Osteocyte (in vitro differentiated cells): ENCODE data around the gene KRT7. TPM values are rescaled to one million over a fixed set of nuclear protein-coding genes. Genes with fewer than 3 reads are reported as not detected.

Experiments used
- DNase-seq: peaks from one replicate; pipeline ENCODE4 v3.0.0; 2021; ENCODE audit warnings: mixed read lengths; ENCODE audit not compliant: unreplicated experiment; ENCODE audit errors: extremely low spot score
- H3K27ac Mint-ChIP-seq: one replicate; pipeline ENCODE4 v1.8.0; 2021; ENCODE audit warnings: mild to moderate bottlenecking, mixed read lengths; ENCODE audit not compliant: unreplicated experiment
- H3K27me3 Mint-ChIP-seq: one replicate; pipeline ENCODE4 v1.8.0; 2021; ENCODE audit warnings: mixed read lengths; ENCODE audit not compliant: unreplicated experiment
- H3K36me3 Mint-ChIP-seq: one replicate; pipeline ENCODE4 v1.8.0; 2021; ENCODE audit warnings: mixed read lengths; ENCODE audit not compliant: unreplicated experiment
- H3K4me1 Mint-ChIP-seq: one replicate; pipeline ENCODE4 v1.8.0; 2021; ENCODE audit warnings: mixed read lengths; ENCODE audit not compliant: unreplicated experiment
- H3K4me3 Mint-ChIP-seq: one replicate; pipeline ENCODE4 v1.8.0; 2021; ENCODE audit warnings: mild to moderate bottlenecking, moderate library complexity, mixed read lengths; ENCODE audit not compliant: unreplicated experiment
- H3K9me3 Mint-ChIP-seq: one replicate; pipeline ENCODE4 v1.8.0; 2021; ENCODE audit warnings: mixed read lengths; ENCODE audit not compliant: unreplicated experiment
- CTCF ChIP-seq: fragments of 200-600 bp; sonication (generic); IDR thresholded peaks from 2 replicates; pipeline ENCODE4 v1.5.0; 2021; ENCODE audit warnings: antibody characterized with exemption, mild to moderate bottlenecking, moderate library complexity
- total RNA-seq: library from RNA; stranded (reverse); gene quantifications from 2 replicates; pipeline ENCODE4 v1.2.1, GENCODE V29; 2021

KRT7 gene
- total RNA-seq, 1 donor from 2014 or later: 168 TPM

GRCh38 chr12:52222692-52223091 lies 10.4 kb upstream of the KRT7 start:
- H3K4me1 Mint-ChIP-seq: peaks cover 15% of the 10 kb centered on the region
- peaks cover 5% of the 10 kb centered on the region for H3K36me3 Mint-ChIP-seq
- no peak for TF ChIP-seq CTCF
- H3K27me3 Mint-ChIP-seq: no peaks in the 10 kb centered on the region
- no peak for DNase-seq
- H3K9me3 Mint-ChIP-seq: peaks cover 25% of the 10 kb centered on the region
- no peak overlapping the region for H3K4me3 Mint-ChIP-seq
- no peak overlapping the region for H3K27ac Mint-ChIP-seq

- H3K36me3 Mint-ChIP-seq: peaks cover 5% of the 10 kb centered on the region
- H3K4me3 Mint-ChIP-seq: no peak overlapping the region
- no peak for TF ChIP-seq CTCF
- DNase-seq: no peak
- H3K9me3 Mint-ChIP-seq: peaks cover 25% of the 10 kb centered on the region
- H3K4me1 Mint-ChIP-seq: peaks cover 18% of the 10 kb centered on the region
- H3K27me3 Mint-ChIP-seq: no peaks in the 10 kb centered on the region
- H3K27ac Mint-ChIP-seq: peak overlapping the region; percentile 9
Measured at GRCh38 chr12:52223406-52224039, 9.5 kb upstream of the KRT7 start.

GRCh38 chr12:52224151-52224550 lies 8.9 kb upstream of the KRT7 start:
- Mint-ChIP-seq H3K4me3 (no peak overlapping the region), H3K27ac (peak overlapping the region; percentile 9), H3K4me1 (peaks cover 19% of the 10 kb centered on the region), H3K27me3 (no peaks in the 10 kb centered on the region), H3K36me3 (peaks cover 5% of the 10 kb centered on the region), H3K9me3 (peaks cover 25% of the 10 kb centered on the region)
- DNase-seq: no peak
- TF ChIP-seq CTCF: no peak

- no peak for TF ChIP-seq CTCF
- DNase-seq: no peak
- peaks cover 25% of the 10 kb centered on the region for H3K9me3 Mint-ChIP-seq
- H3K4me1 Mint-ChIP-seq: peaks cover 29% of the 10 kb centered on the region
- H3K36me3 Mint-ChIP-seq: peaks cover 5% of the 10 kb centered on the region
- H3K27ac Mint-ChIP-seq: no peak overlapping the region
- H3K4me3 Mint-ChIP-seq: no peak overlapping the region
- no peaks in the 10 kb centered on the region for H3K27me3 Mint-ChIP-seq
Measured at GRCh38 chr12:52225752-52226151, 7.3 kb upstream of the KRT7 start.

- peak overlapping the region; percentile 39 for H3K27ac Mint-ChIP-seq
- peaks cover 25% of the 10 kb centered on the region for H3K9me3 Mint-ChIP-seq
- no peak for TF ChIP-seq CTCF
- no peaks in the 10 kb centered on the region for H3K27me3 Mint-ChIP-seq
- H3K36me3 Mint-ChIP-seq: peaks cover 5% of the 10 kb centered on the region
- DNase-seq: no peak
- H3K4me3 Mint-ChIP-seq: no peak overlapping the region
- peaks cover 31% of the 10 kb centered on the region for H3K4me1 Mint-ChIP-seq
Measured at GRCh38 chr12:52226446-52226845, 6.6 kb upstream of the KRT7 start.
